GM21447 (cell line): ENCODE data around the gene MLLT3.

Experiments
- ATAC-seq: cut with Tn5 transposase; IDR thresholded peaks from one replicate; pipeline ENCODE4 v1.9.1; 2021; ENCODE audit not compliant: unreplicated experiment

Gene MLLT3

DNA sequence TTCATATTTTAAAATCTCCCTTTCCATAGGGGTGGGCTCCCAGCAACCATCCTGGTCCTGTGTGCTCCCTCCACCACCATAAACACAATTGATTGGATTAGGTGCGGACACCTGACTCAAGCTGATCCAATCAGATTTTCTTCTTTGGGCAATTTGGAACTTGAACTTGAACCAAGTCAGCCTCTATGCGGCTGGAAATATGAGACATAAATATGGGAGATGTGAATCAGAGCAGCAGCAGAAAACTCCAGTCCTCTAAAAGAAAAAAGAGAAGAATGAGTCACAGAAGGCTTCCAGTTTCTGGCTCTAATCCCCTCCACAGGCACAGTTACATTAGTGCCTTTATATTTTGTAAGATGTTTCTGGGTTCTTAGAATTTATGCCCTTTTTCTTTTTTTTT, 306.6 kb downstream of the MLLT3 start:
- no peak for ATAC-seq

DNA sequence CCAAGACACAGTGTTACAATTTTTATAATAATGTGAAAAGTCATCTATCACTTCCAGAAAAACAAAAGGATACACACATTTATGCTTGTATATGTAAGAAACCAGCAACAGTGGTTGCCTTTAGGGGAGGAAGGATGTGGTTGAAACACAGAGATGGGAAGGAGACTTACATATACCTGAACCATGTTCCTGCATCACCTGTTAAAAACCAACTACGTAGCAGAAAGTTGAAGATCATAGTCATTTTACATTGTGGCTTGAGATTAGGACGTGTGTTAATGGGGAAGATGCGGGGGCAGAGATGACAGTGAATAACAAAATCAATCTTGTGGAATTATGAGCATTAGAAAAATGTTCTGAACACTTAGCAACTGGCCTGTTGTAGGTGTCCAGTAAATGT, 307.3 kb downstream of the MLLT3 start:
- no peak for ATAC-seq

DNA sequence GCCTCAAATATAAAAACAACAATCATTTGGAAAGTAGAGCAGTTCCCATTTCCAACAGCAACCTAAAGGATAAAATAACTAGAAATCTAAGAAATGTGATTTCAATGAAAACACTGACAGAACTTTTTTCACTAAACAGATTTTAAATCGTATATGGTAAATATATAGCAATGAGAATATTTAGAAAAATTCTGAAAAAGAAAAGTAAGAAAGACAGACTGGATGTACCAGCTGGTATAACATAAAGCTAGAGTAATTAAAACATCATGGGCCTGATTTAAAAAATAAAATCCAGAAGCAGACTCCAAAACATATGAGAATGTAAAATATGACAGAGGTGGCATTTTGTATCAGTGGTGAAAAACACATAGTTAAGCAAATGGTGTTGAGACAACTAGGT, 308.9 kb downstream of the MLLT3 start:
- ATAC-seq = no peak

DNA sequence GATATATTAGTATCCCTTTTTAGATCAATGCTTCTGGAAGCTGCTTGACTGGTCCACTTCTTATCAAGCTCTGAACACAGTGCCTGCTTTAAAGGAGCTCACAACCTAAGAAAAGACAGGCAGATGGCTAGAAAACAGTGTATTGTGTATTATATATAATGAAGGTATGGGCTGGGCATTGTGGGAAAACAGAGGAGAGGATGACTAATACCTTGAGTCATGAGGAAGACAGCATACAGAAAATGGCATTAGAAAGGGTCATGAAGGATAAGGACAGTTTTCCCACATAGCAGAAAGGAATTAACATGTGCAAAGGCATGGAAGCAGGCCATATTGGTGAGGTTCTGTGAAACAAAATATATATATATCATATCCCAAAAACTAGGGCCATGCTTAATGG, 309.6 kb downstream of the MLLT3 start:
- ATAC-seq = no peak

DNA sequence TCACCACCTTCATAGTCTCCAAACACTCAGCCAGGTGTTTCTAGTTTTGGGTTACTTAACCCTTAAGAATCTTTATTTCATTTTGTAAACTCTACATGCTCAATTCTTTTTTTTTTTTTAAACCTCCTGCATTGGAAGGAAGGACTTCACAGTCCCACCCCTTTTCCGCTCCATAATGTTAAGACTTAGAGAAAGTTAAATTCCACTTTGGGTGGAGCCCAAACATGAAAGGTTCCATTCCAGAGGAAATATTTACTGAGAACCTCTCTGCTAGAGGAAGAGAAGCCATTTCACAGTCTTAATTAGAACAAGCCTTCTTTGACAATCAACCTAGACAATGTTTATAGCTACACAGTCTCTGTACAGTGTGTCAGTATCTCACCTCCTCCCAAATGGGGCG, 312.3 kb downstream of the MLLT3 start:
- ATAC-seq = no peak

DNA sequence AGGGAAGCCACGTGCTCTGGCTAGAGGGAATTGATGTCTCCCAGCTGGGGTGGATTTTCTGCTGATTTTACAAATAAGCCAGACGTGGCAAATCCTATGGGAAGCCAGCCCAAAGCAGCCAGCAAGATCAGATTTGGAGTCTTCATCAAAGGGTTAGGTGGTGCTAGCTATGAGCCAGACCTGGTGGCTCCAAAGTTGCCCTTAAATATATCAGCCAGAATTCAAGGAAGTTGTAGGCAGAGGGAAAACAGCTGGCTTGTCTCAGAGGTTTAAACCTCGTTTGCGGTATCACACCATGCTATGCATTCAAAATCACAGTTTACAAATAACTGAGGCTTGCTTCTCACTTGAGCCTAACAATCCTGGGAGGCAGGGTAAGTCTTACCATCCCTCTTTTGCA, 313.2 kb downstream of the MLLT3 start:
- no peak for ATAC-seq

DNA sequence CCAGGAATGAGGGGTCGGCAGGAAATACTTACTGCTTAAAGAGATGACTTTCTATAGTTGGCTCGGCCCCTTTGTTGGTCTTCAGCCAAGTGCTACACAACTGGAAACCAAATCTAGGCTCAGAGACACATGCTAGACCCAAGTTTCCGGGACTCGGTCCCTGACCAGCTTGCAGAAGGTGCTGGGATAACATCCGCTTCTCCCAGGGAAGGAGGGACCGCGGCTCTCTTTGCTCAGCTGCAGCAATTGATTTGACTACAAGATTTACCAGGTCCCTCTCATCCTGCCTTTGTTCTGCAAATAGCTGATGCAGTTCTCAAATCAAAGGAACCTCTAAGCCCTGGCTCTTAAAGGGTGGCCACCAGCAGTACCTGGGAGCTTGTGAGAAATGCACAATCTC, 314.7 kb downstream of the MLLT3 start:
- no peak for ATAC-seq

DNA sequence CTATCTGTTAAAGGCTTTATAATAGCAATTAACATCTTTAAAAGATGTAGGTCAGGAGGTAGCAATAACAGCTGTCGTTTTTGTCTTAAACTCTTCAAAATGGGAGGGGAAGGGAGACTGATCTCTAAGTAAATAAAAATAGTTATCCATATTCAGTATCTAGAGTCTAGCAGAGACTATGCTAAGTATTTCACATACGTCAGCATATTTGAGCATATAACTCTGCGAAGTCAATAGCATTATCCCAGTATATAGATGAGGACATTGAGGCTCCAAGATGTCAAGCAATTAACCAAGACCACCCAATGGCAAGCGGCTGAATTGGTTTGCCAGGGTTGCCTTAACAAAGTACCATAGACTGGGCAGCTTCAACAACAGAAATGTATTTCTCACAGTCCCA, 316.8 kb downstream of the MLLT3 start:
- no peak for ATAC-seq

DNA sequence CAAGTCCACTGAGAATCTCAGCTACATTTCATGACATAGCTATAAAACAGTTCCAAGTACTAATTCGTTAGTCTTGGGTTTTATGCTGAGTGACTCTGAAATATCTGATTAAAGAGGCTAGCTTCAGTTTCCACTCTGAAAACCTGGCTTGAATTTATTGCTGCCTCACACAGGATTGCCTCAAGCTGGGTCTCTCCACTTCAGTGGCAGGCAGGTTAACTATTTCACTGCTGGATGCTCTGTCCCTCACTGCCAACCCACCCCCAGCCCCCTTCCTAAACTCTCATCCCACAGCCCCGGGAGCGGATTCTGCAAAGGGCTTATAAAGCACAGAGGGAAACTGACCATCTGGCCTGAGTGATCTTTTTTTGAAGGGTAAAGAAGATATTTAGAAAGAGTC, 318.3 kb downstream of the MLLT3 start:
- ATAC-seq = no peak

DNA sequence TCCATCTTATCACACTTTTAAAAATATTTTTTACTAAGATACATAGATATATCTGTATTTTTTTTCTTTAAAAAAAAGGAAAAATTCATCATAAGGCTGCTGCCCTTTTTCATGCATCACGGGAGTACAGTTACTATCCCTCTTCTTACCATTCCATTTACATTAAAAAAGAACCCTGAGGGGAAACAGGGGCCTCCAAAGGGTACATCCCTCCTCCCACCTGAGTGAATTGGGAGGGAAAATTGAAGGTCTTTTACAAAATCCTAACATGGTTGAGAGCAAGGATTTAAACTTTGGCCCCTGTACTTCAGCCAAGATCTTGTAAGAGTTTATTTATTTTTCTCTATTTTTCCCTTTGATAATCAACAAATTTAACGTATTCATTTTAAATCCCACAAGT, 319.2 kb downstream of the MLLT3 start:
- no peak for ATAC-seq

DNA sequence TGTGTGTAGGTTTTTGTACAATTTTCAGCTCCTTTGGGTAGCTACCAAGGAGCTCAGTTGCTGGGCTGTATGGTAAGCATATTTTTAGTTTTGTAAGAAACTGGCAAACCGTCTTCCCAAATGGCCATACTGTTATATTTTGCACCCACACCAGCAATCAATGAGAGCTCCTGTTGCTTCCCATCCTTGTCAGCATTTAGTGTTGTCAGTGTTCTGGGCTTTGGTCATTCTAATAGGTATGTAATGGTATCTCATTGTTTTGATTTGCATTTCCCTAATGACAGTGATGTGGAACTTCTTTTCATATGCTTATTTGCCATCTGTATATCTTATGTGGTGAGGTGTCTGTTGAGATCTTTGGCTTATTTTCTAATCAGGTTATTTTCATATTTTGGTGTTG, 320.1 kb downstream of the MLLT3 start:
- ATAC-seq = no peak

DNA sequence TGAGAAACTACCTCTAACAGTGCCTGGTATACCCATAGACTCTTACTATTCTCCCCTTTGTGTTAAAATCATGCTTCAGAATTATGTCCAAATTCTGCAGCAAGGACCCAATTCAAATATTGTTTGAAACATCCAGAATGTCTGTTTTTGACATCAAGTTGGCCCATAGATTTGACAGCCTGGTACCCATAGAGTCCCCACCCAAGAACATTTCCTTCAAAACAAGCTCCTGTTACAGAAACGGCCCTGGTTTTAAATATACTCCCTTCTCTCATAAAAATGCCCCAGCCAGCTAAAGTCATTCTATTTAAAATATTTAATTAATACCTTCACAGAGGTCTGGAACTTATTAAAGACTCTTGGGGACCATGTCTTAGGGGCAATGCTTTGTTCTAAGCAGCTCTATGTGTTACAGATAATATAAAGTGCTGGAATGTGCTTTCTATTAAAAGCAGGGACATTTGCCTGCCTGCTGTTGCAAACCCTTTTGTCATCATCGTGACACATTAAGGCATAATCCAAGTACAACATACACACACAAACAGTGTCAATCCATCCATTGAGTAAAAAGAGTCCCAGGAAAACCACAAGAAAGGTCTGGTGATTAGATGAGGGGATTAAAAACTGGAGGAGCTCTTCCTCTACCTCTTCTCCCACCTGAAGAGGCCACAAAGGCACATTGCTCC, 321.7 kb downstream of the MLLT3 start:
- ATAC-seq = no peak

DNA sequence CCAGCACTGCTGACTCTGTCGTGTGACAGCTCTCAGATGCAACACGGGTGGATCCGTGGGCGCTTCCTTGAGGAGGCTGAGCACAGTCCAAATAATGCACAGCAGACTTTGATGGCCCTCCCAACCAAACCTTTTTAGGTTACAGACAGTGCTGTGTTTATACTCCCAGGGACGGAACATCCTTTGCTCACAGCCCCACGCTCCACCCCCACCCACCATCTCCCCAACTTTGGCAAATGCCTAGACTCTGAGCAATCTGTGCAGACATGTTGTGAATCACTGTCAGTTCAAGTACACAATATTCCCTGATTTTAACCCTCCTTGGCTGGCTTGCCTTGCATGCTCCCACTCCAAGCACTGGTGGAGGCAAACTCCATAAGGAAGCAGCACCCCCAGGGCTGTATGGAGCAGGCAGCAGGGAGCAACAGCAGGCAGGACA, 324.6 kb downstream of the MLLT3 start:
- ATAC-seq = no peak

DNA sequence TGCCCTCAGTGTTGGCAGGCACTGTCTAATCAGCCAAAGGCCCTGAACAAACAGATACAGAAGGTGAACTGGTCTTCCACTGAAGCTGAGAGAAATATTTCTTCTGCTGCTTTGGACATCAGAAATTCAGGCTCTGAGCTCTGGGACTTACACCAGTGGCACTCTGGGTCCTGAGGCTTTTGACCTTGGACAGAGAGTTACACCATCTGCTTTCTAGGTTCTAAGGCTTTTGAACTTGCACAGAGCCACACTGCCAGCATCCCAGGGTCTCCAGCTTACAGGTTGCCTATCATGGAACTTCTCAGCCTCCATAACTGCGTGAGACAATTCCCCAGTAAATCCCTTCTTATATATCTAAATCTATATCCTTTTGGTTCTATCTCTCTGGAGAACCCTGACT, 326.7 kb downstream of the MLLT3 start:
- ATAC-seq = no peak

DNA sequence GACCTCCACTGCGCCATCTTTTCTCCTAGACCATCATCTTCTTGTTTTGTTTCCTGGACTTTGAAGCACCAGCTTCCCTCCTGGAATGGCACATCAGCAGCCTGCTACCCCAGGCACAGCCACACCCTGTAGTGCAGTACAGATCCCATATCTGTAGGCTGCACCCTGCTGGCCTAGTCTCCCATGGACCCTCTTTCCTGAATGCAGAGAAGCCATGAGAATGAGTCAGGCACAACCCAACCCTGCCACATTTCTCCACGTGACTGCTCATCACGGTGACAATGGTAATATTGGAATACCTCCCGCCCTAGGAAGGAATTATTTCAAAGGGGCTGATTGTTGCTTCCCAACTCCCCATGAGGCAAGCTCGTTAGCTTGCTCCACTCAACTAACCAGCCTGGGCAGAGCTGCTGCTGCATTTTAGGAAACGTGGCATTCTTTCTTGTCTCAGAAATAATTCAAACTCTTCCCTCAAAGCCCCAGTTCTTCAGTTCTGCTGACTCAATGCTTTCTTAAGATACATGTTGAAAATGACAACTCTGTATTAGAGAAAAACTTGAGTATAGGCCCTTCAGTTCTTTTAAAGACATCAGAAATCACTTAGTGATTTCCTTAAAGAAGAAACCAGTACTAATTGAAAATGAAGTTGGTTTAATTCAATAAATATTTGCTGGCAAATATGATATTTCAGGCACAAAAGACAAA, 328.1 kb downstream of the MLLT3 start:
- no peak for ATAC-seq

DNA sequence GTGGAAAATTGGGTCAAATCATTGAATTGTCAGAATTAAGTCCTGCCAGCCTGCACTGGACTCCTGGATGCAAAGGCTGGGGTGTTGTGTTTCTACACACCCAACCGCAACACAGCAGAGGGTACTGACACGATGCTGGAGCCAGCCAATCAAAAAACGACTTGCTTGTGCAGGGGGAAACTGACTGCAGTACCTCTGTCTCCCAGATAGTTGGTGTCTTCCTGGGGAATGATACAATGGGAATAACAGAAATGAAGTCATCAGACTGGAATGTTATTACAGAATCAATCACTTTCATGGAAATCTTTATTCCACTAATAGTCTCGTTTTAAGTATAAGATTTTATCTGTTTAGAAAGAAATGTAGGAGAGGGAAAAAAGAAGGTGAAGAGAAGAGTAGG, 330.3 kb downstream of the MLLT3 start:
- ATAC-seq = no peak
